HG02763 (cell line): ENCODE data around the gene PNCK.

Experiments used
- ATAC-seq: cut with Tn5 transposase; IDR thresholded peaks from one replicate; pipeline ENCODE4 v1.9.1; 2021; ENCODE audit warnings: mild to moderate bottlenecking, moderate library complexity; ENCODE audit not compliant: unreplicated experiment

The PNCK gene

DNA sequence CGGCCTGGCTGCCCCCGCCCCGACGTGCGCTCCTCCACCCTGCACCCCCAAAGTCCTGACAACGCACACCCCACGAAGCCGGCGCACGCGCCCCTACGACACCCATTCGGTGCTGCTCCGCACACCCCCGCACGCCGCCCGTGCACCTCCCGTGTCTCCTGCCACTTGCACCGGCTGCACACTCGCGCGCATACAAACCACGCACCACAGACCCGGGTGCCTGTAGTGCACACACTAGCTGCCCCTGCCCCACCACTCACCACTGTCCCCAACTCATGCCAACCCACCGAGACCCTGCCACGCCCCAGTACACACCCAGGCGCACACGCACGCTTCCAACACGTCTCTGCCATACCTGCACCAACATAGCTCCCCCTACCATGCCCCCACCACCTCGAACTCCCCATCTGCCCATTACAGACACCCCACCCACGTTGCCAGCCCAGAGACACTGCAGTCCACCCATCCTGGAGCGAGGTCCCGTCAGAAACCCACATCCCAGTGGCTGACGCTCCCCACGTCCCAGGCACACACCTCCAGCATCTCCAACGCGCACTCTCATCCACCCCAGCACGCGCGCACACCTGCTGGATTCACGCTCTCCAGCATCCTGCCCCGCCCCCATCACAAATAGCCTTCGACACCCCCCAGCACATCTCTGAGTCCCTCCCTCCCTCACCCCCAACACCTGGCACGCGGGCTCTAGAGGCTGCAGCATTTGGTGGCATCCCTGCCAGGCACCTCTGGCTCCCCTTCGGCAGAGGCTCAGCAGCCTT, 30.8 kb downstream of the PNCK start:
- ATAC-seq, result no peak

DNA sequence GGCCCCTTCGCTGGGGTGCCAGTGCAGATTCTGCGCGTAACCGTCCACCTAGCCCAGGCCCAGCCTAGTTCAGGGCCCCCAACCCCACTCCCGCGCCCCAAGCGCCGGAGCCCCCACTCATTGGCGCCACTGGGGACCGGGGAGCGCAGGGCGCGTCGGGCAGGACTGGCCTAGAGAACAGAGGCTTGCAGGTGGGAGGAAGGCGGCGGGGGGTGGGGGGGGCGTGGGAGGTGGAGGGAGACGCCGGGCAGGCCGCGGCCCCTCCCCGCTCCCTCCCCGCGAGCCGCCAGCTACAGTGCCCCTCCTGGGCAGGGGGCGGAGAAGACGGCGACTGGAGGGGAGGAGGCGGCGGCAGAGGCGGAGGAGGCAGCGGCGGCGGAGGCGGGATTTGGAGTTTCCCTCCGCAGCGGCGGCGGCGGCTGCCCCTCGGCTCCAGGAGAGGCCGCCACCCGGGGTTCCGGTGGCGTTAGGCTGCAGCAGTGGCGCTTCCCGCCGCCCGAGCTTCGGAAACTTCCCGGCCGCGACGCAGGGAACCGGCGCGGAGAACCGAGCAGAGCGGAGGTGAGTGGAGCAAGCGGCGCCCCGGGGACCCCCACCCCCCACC, 31.5 kb downstream of the PNCK start:
- ATAC-seq, result no peak

DNA sequence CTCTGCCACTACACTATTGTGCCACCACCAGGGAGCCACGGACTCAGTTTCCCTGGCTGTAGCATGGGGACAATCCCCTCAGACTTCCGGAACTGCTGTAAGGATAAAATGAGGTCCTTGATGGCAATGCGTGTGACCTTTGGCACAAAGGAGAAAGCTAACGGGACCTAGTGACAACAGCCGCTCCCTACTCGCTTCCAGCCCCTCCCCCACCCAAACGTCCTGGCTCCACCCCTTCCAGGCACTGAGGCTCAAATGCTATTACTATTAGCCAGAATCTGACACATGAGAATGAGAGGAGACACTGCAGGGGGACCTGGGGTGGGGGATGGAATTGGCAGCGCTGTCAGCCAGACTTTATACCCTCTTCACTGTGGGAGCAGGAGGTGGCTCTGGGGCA, 32.0 kb downstream of the PNCK start:
- ATAC-seq, result no peak

DNA sequence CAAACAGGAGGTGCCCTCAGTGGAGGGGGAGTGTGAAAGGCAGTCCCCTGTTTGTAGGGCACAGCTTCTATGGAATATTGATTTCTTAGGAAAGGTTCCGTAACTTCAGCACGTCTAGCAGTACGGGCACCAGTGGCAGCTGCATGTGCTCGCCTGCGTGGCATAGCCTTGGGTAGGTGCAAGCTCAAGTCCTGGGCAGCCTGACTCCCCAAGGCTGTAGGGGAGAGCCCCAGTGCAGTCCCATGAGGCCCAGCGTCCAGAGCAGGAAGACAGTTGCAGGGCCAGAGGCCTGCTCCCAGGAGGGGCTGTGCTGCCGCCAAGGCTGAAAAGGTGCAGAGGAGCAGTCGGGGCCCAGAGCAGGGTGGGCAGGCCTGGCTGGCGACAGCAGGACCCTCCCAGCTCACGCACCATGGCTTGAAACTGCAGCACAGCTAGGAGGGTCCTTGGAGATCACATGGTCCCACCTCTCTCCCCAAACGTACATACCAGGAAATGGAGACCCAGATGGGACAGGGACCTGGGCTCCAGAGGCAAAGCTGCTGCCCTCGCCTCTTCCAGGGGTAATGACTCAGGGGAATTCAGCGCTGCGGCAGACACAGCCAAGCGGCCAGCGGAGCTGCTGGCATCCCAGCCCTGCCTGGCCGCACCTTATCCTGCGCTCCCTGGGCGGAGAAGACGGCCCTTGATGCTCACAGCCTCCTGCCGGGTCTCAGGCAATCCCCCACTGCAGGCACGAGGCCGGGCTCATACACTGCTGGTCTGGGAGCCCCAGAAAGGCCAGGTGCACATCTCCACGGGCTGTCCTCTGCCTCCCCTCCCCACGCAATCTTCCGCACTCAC, 32.7 kb downstream of the PNCK start:
- no peak for ATAC-seq

DNA sequence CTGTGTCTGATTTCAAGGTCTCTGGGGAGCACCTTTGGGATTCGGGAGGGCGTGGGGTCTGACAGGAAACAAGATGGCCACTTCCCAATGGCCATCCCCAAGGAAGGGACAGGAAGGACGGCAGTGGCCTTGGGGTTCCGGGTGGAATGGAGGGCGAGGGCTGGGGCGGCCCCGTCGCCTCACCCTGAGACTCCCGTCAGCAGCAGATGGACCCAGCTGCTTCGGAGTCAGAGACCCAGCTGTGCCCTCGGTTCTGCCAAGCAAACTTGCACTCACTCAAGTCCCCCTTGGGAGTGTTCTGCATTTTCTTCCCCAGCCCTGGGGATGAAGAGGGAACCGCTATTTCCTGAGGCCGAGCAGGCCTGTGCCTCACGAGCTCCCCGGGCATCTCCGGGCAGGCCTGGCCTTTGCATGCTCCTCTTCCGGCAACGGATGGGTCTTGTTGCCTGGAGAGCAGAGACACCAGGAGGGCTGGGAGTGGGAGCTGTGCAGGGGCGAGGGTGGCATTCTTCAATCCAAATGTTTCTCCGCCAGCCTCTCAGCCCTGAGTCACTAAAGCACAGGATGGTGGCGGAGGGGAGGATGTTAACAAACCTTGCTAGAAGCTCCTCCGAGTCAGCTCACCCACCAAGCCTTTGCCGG, 33.4 kb downstream of the PNCK start:
- no peak for ATAC-seq

DNA sequence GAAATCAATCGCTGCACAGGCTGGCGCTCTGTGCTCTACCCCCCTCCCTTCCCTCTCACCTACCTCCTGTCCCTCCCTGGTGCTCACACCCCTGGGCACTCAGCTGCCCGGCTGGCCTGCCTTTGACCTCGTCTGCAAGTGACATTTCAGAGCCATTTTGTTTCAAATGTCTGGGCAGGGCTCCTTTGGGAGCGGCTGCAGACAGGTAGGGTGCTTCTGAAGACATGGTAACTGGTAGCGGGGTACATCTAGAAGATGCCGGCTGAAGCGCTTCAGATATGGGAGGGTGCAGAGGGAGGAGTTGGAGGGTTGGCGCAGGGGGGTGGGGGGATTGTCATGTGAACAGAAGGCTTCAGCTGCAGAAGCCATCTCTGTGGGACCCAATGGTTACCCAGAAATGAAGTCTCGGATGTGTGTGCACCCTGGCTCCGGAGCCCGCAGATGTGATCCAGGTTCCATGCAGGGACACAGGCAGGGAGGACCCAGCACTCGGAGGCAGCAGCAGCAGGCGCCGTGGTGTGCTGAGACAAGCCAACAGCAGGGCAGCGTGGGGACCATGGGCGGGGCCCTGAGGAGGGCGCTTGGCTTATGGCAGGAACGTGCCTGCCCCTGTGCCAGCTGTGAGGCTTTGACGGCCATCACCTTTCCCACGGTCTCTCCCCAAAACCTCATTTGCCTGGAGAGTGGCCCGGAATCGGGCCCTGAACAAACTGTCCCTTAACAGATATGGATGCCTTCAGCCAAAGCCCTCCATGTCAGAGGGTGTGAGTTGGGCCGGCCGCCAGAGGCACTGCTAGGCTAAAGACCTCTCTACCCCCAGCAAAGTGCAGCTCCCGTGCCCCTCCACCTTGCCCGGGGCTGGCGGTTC, 34.2 kb downstream of the PNCK start:
- no peak for ATAC-seq

DNA sequence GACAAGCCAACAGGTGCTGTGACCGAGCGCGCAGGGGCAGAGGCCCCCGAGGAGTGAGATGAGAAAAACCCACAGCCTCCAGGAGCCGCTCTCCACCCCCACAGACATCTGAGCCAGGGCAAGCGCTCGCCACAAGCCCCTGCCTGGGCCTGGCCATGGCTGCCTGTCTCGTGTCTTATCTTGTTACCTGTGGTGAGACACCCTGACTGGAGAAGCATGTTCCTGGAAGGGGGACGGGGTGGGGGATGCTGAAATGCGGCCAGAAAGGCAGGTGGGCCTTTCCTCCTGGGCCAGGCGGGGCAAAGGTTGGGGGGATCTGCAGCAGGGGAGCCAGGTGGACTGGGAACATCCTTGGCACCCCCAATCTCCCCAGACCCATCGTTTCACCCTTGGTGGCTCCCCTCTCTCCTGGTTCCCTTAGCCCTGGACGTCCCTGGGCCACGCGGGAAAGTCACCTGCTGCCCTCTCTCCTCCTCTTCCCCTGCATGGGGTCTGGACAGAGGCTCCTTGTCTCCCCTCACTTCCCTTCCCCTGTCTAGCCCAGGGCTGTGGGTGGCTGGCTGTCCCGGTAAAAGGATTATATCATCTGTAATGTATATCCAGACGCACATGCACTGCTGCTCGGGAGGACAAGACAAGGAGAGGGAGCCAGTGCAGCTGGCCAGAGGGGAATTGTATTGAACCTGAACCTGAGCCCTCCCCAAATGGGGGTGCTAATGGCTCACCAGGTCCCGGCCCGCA, 35.0 kb downstream of the PNCK start:
- ATAC-seq, result no peak

DNA sequence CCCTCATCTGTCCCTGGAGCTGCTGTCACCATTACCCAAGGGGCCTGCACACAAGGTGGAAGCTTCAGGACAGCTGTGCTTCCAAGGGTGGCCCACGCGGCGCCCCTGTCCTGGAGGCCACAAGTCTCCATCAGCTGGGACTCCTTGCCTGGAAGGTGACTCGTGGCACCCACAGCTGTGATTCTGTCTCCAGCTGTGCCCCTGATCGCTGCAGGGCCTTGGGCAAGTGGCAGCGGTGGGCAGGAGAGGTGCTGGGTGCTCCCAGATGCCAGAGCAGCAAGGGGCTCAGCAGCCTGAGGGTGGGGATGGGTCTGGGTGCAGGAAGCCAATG, 35.6 kb downstream of the PNCK start:
- no peak for ATAC-seq

DNA sequence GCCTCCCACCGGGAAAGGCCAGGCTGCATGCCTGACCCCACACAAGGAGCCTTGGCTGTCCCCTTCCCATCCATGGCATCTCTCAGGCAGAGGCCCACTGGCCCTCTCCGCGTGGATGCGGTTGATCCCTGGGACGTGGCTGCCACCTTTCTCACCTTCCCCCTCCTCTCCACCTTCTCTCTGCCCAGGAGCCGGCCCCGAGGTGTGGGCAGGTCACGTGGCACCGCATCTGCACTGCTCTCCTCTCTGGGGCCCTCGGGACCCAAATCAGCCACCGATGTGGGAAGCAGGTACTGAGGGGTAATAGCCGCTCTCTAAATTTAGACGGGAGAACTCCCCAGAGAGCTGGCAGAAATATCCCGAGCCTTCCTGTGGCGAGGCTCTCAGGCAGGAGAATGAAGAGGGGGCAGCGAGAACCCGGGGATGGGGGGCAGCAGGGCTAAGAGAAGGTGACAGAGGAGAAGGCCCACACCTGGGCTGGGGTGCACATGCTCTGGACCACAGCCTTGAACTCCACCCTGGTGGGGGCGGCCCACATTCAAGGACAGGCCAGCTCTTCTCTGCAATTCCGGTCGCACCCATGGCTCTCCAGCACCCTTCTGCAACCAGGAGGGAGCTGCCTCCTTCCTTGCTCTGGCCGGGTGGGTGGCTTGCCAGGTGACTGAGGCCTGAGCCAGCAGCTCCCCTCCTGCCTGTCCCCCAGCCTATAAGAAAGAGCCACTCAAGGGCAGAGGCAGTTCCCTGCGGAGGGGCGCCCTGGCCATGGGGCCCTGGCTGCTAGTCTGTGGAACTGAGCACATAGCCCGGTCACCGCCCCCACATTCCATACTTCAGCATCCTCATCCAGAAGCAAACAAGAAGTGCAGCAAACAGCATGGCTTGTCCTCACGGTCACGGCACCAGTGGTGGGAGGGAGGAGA, 36.2 kb downstream of the PNCK start:
- no peak for ATAC-seq

DNA sequence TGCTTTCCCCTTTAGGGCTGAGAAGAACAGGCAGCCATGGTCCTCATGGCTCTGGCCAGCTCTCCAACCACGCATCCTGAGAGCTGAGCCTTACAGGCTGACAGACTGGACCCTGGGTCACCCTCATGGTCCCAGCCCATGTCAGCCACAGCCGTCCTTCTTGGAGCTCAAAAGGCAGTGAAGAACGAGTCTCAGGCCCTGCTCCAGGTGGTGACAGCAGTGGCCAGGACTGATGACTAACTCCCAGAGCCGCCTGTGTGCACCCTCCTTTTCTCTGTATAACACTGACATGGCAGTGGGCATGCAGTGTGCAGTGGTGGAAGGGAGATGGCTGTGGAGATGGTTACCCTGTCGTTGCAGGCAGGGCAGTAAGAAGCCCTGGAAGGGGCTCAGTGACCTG, 36.9 kb downstream of the PNCK start:
- no peak for ATAC-seq

DNA sequence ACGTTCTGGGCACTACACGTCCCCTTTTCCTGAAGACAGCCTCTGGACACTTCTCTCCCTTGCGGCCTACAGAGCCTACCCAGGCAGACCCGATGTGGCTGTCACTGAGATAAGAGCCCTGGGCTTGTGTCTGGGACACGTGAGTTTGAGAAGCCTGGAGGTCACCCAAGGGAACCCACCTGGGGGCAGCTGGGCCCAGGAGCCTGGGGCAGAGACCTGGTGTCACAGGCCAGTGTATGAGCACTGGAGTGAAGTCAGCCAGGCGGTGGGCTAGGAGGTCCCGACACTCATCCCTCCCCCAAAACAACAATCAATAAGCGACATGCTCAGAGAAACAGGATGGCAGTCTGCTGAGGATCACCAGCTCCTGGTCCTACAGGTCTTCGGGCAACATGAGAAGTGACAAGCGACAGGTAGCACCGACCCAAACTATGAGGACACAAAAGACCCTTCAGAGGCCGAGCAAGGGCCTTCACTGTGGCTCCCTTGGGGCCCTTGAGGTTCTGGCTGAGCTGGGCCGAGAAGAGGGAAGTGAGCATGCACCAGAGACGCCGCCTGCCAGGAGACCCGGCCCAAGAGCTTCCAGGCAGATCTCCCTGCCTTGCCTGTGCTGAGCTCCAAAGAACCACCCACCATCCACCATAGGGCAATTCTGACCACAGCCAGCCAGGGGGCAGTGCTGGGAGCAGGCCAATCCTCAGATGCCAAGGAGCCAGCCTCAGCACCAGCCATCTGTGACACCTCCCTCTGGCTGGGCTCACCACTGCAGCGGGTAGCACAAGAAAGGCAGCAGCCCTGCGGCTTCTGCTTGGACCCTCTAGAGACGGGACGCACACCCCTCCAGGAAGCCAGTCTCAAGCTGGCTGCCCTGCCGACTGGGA, 37.6 kb downstream of the PNCK start:
- no peak for ATAC-seq

DNA sequence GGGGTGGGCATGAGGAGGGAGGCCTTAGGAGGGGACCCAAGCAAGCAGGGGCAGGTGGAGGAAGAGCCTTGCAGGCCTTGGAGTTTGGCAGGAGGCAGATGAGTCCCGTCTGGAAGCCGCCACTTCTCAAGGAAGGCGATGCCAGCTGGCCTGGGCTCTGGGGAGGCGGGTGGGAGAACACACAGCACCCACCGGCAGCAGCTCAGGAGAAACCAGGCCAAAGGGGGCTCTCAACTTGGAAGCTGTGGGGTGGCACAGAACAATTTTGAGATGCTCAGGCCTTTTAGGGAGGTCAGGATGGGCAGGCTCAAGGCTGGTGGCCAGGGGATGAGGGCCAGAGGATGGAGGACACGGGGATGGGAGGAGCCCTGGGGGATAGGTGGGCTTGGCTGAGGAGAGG, 38.2 kb downstream of the PNCK start:
- no peak for ATAC-seq

DNA sequence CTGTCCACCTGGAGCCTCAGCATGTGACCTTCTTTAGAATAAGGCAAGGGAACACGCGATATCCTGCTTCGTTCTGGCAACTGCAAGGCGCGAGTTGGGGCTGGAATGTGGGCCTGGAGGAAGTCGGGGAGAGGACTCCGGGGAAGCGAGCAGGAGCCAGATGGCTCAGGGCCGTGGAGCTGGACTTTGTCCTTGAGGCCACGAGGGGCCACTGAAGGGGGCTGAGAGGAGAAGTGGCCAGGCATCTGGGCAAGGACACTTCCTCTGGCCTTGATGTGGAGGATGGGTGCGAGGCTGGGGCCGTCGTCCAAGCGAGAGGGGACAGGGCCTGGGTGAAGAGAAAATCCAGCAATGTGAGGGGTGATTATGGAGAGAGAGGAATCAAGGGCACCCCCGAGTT, 38.8 kb downstream of the PNCK start:
- no peak for ATAC-seq

DNA sequence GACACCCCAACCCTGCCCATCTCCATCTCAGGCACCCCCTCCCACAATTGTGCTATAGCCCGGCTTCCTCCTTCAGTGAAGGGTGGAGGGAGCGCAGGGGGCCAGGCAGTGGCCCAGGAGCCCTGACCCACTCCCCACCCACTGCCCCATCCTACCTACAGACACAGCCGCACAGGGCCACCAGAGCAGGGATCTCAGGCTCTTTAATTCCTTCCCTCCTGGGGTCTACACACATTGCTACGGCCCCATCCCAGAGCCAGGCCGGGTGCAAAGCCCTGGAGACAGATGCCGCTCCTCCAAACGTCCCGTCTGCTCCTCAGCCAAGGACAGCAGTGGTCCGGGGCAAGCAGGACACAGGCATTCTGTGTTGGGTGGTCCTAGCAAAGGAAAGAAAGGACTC, 39.4 kb downstream of the PNCK start:
- ATAC-seq, result no peak

DNA sequence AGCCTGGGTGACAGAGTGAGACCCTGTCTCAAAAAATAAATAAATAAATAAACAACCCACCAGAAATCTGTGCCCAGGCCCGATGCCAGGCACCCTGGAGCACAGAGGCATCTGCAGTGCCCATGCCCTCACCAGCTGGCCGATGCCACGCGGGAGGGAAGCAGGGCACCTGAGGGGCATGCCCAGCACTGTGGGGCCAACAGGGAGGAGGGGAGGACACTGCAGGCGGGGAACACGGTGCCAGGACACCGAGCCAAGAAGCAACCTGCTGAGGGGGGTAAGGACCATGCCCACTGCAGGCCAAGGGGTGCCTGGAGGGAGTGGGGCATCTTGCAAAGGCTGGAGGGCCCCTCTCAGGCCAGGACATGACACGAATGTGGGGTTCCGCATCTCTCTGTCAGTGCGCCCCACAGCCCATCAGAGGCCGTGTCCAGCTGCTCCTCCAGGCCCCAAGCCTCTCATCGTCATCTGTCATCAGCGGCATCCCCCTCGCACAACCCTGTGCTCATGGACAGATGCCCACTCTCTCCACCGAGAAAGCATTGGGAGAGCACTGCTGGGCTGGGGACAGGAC, 39.9 kb downstream of the PNCK start:
- ATAC-seq, result no peak

DNA sequence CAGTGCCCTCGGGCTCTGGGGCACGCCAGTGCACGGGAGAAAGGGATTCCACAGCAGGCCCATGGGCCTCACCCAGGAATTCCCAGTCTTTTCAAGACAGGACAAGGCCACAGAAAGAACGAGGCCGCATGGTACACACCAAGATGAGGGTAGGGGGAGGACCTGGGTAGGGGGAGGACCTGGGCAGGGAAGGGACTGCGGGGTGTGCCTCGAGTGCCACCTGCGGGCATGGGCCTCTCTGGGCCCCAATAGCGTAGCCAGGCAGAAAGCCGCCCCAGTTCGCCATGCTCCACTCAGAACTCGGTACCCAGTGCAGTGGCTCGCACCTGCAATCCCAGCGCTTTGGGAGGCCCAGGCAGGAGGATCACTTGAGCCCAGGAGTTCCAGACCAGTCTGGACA, 40.6 kb downstream of the PNCK start:
- ATAC-seq, result no peak

DNA sequence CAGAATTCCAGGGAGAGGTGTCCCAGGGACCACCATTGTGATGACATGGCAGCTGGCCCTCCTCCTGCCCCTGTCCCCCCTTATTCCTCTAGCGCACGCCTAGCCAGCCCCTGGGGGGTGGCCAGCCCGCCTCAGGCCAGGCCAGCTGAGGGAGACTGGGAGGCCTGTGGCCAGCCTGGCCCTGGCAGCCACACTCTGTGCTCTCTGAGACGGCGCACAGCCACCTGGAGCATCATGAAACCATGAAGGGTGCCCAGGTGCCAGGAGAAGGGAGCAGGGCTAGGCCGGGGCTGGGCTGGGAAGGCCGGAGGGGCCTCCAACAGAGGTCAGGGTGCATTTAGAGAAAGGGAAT, 41.0 kb downstream of the PNCK start:
- no peak for ATAC-seq
